PFSK-1 (cell line): ENCODE measurements around the gene DCUN1D3.

ENCODE experiments used
- FOXP2 ChIP-seq: optimal IDR thresholded peaks from 2 replicates; pipeline ENCODE3; 2011; ENCODE audit warnings: borderline replicate concordance, control low read depth, inconsistent platforms; ENCODE audit not compliant: insufficient read depth; ENCODE audit errors: extremely low read length, extremely low read depth
- POLR2AphosphoS5 ChIP-seq: IDR thresholded peaks from 2 replicates; pipeline ENCODE4 v1.6.1; 2012; ENCODE audit warnings: low read depth, mild to moderate bottlenecking, control low read depth, low read length, moderate library complexity
- REST ChIP-seq, 2 experiments: IDR thresholded peaks; 2 replicates each; pipeline versions ENCODE4 v1.6.1 to v1.8.0; 2011 to 2012; ENCODE audit warnings: low read depth in 2 of 2, low read length in 2 of 2, control low read depth in 1 of 2, inconsistent platforms in 1 of 2, mild to moderate bottlenecking in 1 of 2, moderate library complexity in 1 of 2; ENCODE audit not compliant: insufficient read depth in 1 of 2
- SIN3A ChIP-seq: IDR thresholded peaks from 2 replicates; pipeline ENCODE4 v1.6.1; 2012; ENCODE audit warnings: mild to moderate bottlenecking, low read length, moderate library complexity, borderline replicate concordance; ENCODE audit not compliant: insufficient read depth
- TAF1 ChIP-seq: IDR thresholded peaks from 2 replicates; pipeline ENCODE4 v1.6.1; 2012; ENCODE audit warnings: low read length, control low read depth, borderline replicate concordance; ENCODE audit not compliant: insufficient read depth

GRCh38 chr16:20894388-20894787, 5.8 kb downstream of the DCUN1D3 start:
- no peak for TF ChIP-seq POLR2AphosphoS5
- no peak for TF ChIP-seq TAF1
- no peak for TF ChIP-seq REST (IDR thresholded peaks at IDR 0.05; ENCODE audit: insufficient read depth in 1 of 2, low read depth in 2 of 2, low read length in 2 of 2)
- TF ChIP-seq FOXP2, result no peak
- no peak for TF ChIP-seq SIN3A
